WTC11 (cell line): ENCODE measurements around the gene MYOZ3. TPM values are rescaled to one million over a fixed set of nuclear protein-coding genes. Genes with fewer than 3 reads are reported as not detected.

Experiments used
- ATAC-seq: fragments of 200-7000 bp; cut with Tn5 transposase; 2 replicates; pipeline ENCODE4 v1.10.0; 2021; ENCODE audit warnings: mild to moderate bottlenecking, moderate library complexity
- CTCF ChIA-PET: fragments of 300-600 bp; sonication (Branson Sonifier 250); formaldehyde crosslinking; loops from one replicate; lab custom pipeline; 2021; ENCODE audit warnings: antibody characterized with exemption; lab: Charles Lee
- POLR2A ChIA-PET: fragments of 350-600 bp; sonication (Branson Sonifier 250); formaldehyde crosslinking; loops from one replicate; lab custom pipeline; 2021; ENCODE audit warnings: antibody characterized with exemption; lab: Charles Lee
- DNase-seq: peaks from one replicate; pipeline ENCODE4 v3.0.0; 2021; ENCODE audit warnings: low spot score
- H3K27ac Mint-ChIP-seq: 2 replicates; pipeline ENCODE4 v1.8.0; 2021; ENCODE audit warnings: mixed read lengths
- H3K27me3 Mint-ChIP-seq: 2 replicates; pipeline ENCODE4 v1.8.0; 2021; ENCODE audit warnings: low read depth, mild to moderate bottlenecking, moderate library complexity, mixed read lengths
- H3K36me3 Mint-ChIP-seq: 2 replicates; pipeline ENCODE4 v1.8.0; 2021; ENCODE audit warnings: mixed read lengths
- H3K4me1 Mint-ChIP-seq: 2 replicates; pipeline ENCODE4 v1.8.0; 2022; ENCODE audit warnings: mixed read lengths
- H3K4me3 Mint-ChIP-seq: 2 replicates; pipeline ENCODE4 v1.8.0; 2021; ENCODE audit warnings: mild to moderate bottlenecking, moderate library complexity, mixed read lengths
- H3K9me3 Mint-ChIP-seq: 2 replicates; pipeline ENCODE4 v1.8.0; 2021; ENCODE audit warnings: mixed read lengths
- EMX1 ChIP-seq: fragments of 250-450 bp; sonication (Bioruptor Pico); IDR thresholded peaks from 2 replicates; pipeline ENCODE4 v1.8.0; 2021; ENCODE audit warnings: mild to moderate bottlenecking
- JAZF1 ChIP-seq: fragments of 250-450 bp; sonication (Bioruptor Pico); IDR thresholded peaks from 2 replicates; pipeline ENCODE4 v1.9.0; 2021; ENCODE audit warnings: moderate library complexity, mild to moderate bottlenecking, inconsistent platforms
- JUN ChIP-seq: sonication (generic); formaldehyde crosslinking; IDR thresholded peaks from 2 replicates; pipeline ENCODE4 v1.8.0; 2023; ENCODE audit warnings: mild to moderate bottlenecking, missing genetic modification reagents
- NFE2L1 ChIP-seq: sonication (generic); formaldehyde crosslinking; IDR thresholded peaks from 2 replicates; pipeline ENCODE4 v1.8.1; 2023; ENCODE audit warnings: missing genetic modification reagents
- OVOL2 ChIP-seq: fragments of 250-450 bp; sonication (Bioruptor Pico); IDR thresholded peaks from 2 replicates; pipeline ENCODE4 v1.9.0; 2021; ENCODE audit warnings: mild to moderate bottlenecking, borderline replicate concordance
- PRDM15 ChIP-seq: sonication (generic); formaldehyde crosslinking; IDR thresholded peaks from 2 replicates; pipeline ENCODE4 v1.8.0; 2022; ENCODE audit warnings: missing genetic modification reagents
- SMAD3 ChIP-seq: sonication (generic); formaldehyde crosslinking; IDR thresholded peaks from 2 replicates; pipeline ENCODE4 v1.8.0; 2022; ENCODE audit warnings: missing genetic modification reagents, mild to moderate bottlenecking, borderline replicate concordance
- SMAD4 ChIP-seq: sonication (generic); formaldehyde crosslinking; IDR thresholded peaks from 2 replicates; pipeline ENCODE4 v1.8.0; 2022; ENCODE audit warnings: mild to moderate bottlenecking, missing genetic modification reagents
- SOX15 ChIP-seq: fragments of 250-450 bp; sonication (Bioruptor Pico); IDR thresholded peaks from 2 replicates; pipeline ENCODE4 v1.9.0; 2021; ENCODE audit warnings: mild to moderate bottlenecking
- ZBTB43 ChIP-seq: sonication (generic); formaldehyde crosslinking; IDR thresholded peaks from 2 replicates; pipeline ENCODE4 v1.8.1; 2023; ENCODE audit warnings: mild to moderate bottlenecking, missing genetic modification reagents
- ZNF219 ChIP-seq: sonication (generic); formaldehyde crosslinking; IDR thresholded peaks from 2 replicates; pipeline ENCODE4 v1.8.0; 2023; ENCODE audit warnings: missing genetic modification reagents, mild to moderate bottlenecking, borderline replicate concordance
- ZNF671 ChIP-seq: fragments of 250-450 bp; sonication (Bioruptor Pico); IDR thresholded peaks from 2 replicates; pipeline ENCODE4 v1.8.0; 2021; ENCODE audit warnings: mild to moderate bottlenecking
- total RNA-seq: library from RNA; stranded (reverse); gene quantifications from 3 replicates; pipeline ENCODE4 v1.2.3, GENCODE V29; 2021
- TF ChIP-seq, protein P1 (sequence below): sonication (generic); formaldehyde crosslinking; IDR thresholded peaks from 2 replicates; pipeline ENCODE4 v1.8.0; 2023; ENCODE audit warnings: missing genetic modification reagents
- TF ChIP-seq, protein P2 (sequence below): sonication (generic); formaldehyde crosslinking; IDR thresholded peaks from 2 replicates; pipeline ENCODE4 v1.8.0; 2022; ENCODE audit warnings: mild to moderate bottlenecking, missing genetic modification reagents
- TF ChIP-seq, protein P3 (sequence below): sonication (generic); formaldehyde crosslinking; IDR thresholded peaks from 2 replicates; pipeline ENCODE4 v1.8.1; 2022; ENCODE audit warnings: missing genetic modification reagents, borderline replicate concordance
- TF ChIP-seq, protein P4 (sequence below): sonication (generic); formaldehyde crosslinking; IDR thresholded peaks from 2 replicates; pipeline ENCODE4 v1.8.0; 2022; ENCODE audit warnings: mild to moderate bottlenecking, missing genetic modification reagents

Gene MYOZ3
- total RNA-seq, 1 experiment from 2014 or later, result 13.7 TPM

DNA sequence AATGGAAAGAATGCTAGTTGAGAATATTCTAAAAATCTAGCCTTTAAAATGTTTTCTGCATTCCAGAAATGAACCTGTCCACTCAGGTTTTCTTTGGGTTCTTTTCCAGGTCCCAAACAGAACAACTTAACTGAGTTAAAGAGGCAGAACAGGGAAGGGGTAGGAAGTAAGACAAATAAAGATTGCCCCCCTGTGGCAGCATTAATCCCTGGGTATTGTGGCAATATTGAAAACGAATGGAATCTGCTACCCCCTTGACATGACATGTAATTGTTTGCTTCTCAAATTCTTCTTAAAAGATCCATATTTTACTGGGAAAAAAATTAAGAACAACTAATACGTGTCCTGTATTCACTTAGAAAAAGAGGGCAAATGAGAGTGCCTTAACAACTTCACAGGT is 49.1 kb downstream of the MYOZ3 start:
- Mint-ChIP-seq H3K27ac (no peak overlapping the region), H3K4me3 (no peak overlapping the region), H3K27me3 (no peaks in the 10 kb centered on the region; the same call in 1 of the 2 replicates), H3K9me3 (no peaks in the 10 kb centered on the region), H3K36me3 (peaks cover 13% of the 10 kb centered on the region)
- no peak for DNase-seq
- POLR2A ChIA-PET, result no interaction called here
- TF ChIP-seq, protein P1, sequence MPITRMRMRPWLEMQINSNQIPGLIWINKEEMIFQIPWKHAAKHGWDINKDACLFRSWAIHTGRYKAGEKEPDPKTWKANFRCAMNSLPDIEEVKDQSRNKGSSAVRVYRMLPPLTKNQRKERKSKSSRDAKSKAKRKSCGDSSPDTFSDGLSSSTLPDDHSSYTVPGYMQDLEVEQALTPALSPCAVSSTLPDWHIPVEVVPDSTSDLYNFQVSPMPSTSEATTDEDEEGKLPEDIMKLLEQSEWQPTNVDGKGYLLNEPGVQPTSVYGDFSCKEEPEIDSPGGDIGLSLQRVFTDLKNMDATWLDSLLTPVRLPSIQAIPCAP (CRISPR knock-in tag), result no peak
- TF ChIP-seq SMAD3 (CRISPR knock-in tag), result no peak
- no peak for TF ChIP-seq PRDM15 (CRISPR knock-in tag)
- TF ChIP-seq, protein P2, sequence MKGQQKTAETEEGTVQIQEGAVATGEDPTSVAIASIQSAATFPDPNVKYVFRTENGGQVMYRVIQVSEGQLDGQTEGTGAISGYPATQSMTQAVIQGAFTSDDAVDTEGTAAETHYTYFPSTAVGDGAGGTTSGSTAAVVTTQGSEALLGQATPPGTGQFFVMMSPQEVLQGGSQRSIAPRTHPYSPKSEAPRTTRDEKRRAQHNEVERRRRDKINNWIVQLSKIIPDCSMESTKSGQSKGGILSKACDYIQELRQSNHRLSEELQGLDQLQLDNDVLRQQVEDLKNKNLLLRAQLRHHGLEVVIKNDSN (CRISPR knock-in tag), result no peak
- TF ChIP-seq, protein P3, sequence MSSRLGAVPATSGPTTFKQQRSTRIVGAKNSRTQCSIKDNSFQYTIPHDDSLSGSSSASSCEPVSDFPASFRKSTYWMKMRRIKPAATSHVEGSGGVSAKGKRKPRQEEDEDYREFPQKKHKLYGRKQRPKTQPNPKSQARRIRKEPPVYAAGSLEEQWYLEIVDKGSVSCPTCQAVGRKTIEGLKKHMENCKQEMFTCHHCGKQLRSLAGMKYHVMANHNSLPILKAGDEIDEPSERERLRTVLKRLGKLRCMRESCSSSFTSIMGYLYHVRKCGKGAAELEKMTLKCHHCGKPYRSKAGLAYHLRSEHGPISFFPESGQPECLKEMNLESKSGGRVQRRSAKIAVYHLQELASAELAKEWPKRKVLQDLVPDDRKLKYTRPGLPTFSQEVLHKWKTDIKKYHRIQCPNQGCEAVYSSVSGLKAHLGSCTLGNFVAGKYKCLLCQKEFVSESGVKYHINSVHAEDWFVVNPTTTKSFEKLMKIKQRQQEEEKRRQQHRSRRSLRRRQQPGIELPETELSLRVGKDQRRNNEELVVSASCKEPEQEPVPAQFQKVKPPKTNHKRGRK (CRISPR knock-in tag), result no peak
- TF ChIP-seq, all 79 proteins: peak for 0
- CTCF ChIA-PET, result interaction anchor here (2.0 kb wide), 1 partner anchor 9 kb away, joined by 8 read pairs; the partner anchor contains the start of gene RBM22
- H3K4me1 Mint-ChIP-seq, result 0 out of 2 replicates have a peak, but pooled peaks cover 4% of the 10 kb centered on the region
- no peak for ATAC-seq

DNA sequence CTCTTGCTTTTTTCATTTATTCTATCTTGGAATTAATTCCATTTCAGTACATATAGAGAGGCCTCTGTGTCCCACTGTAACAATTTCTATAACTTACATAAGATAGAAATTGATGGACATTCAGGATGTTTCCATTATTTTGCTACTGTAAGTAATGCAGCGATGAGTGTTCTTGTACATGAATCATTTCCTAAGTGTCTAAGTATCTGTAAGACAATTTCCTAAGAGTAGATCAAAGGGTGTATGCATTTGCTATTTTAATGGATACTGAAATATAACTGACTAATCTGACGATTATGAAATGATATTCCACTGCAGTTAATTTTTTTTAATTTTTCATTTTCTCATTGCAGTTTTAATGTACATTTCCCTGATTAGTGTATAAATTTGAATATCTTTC is 62.8 kb downstream of the MYOZ3 start:
- Mint-ChIP-seq H3K36me3 (peaks cover 54% of the 10 kb centered on the region), H3K9me3 (no peaks in the 10 kb centered on the region), H3K4me1 (no peaks in the 10 kb centered on the region), H3K27ac (no peak overlapping the region), H3K27me3 (no peaks in the 10 kb centered on the region), H3K4me3 (no peak overlapping the region)
- TF ChIP-seq ZBTB43 (CRISPR knock-in tag) (no peak), ZNF219 (no peak), EMX1 (CRISPR knock-in tag) (no peak), NFE2L1 (CRISPR knock-in tag) (no peak), SMAD3 (CRISPR knock-in tag) (no peak), OVOL2 (CRISPR knock-in tag) (no peak), ZNF671 (CRISPR knock-in tag) (no peak), JAZF1 (no peak), JUN (CRISPR knock-in tag) (no peak), SMAD4 (CRISPR knock-in tag) (no peak), SOX15 (CRISPR knock-in tag) (no peak)
- TF ChIP-seq, protein P4, sequence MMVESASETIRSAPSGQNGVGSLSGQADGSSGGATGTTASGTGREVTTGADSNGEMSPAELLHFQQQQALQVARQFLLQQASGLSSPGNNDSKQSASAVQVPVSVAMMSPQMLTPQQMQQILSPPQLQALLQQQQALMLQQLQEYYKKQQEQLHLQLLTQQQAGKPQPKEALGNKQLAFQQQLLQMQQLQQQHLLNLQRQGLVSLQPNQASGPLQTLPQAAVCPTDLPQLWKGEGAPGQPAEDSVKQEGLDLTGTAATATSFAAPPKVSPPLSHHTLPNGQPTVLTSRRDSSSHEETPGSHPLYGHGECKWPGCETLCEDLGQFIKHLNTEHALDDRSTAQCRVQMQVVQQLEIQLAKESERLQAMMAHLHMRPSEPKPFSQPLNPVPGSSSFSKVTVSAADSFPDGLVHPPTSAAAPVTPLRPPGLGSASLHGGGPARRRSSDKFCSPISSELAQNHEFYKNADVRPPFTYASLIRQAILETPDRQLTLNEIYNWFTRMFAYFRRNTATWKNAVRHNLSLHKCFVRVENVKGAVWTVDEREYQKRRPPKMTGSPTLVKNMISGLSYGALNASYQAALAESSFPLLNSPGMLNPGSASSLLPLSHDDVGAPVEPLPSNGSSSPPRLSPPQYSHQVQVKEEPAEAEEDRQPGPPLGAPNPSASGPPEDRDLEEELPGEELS (CRISPR knock-in tag), result no peak
- DNase-seq (no peak), ATAC-seq (no peak)
- ChIA-PET CTCF (no interaction called here), POLR2A (no interaction called here)

Other genes starting within 250 kb of the MYOZ3 start
- gene CD74, start 248.3 kb upstream of the MYOZ3 start, total RNA-seq, result 28.2 to 47.6 TPM (median 44.3 TPM) in 3 replicates
- gene RPS14, start 211.5 kb upstream of the MYOZ3 start, total RNA-seq, result 2,564 to 2,814 TPM (median 2,812 TPM) in 3 replicates
- 58.1 to 69.9 TPM (median 61.5 TPM) in 3 replicates for gene NDST1, start 153.1 kb upstream of the MYOZ3 start, total RNA-seq
- 2.1 to 2.7 TPM (median 2.6 TPM) in 3 replicates for gene SYNPO, start 20.6 kb upstream of the MYOZ3 start, total RNA-seq
- 28.7 to 34.0 TPM (median 31.6 TPM) in 3 replicates for gene RBM22, start 39.8 kb downstream of the MYOZ3 start, total RNA-seq
- gene DCTN4, start 97.8 kb downstream of the MYOZ3 start, total RNA-seq, result 41.1 to 43.9 TPM (median 43.2 TPM) in 3 replicates
- 11.1 to 14.1 TPM (median 12.2 TPM) in 3 replicates for gene SMIM3, start 117.5 kb downstream of the MYOZ3 start, total RNA-seq
- 0.30 to 0.31 TPM in 2 of 3 replicates, not detected in the other for gene IRGM, start 185.3 kb downstream of the MYOZ3 start, total RNA-seq
- gene ZNF300, start 243.7 kb downstream of the MYOZ3 start, total RNA-seq, result 14.3 to 17.9 TPM (median 15.8 TPM) in 3 replicates